Activated B cell treated with CpG ODN at 0.5 μM for 24 hours (primary cell): ENCODE results near the gene SEMA3E. TPM values are rescaled to one million over a fixed set of nuclear protein-coding genes. Genes with fewer than 3 reads are reported as not detected.

ENCODE experiments used
- ATAC-seq: fragments of 200-7000 bp; cut with Tn5 transposase; one replicate; pipeline ENCODE4 v1.10.0; 2021; ENCODE audit warnings: low read depth, mild to moderate bottlenecking, moderate library complexity
- CTCF ChIA-PET: fragments of 350-600 bp; sonication (Branson Sonifier 250); formaldehyde crosslinking; loops from one replicate; lab custom pipeline; 2021; ENCODE audit warnings: antibody characterized with exemption; lab: Charles Lee
- POLR2A ChIA-PET: fragments of 350-600 bp; sonication (Branson Sonifier 250); formaldehyde crosslinking; loops from one replicate; lab custom pipeline; 2021; ENCODE audit warnings: antibody characterized with exemption; lab: Charles Lee
- DNase-seq: peaks from one replicate; pipeline ENCODE4 v3.0.0; 2022
- H3K27ac Mint-ChIP-seq: one replicate; pipeline ENCODE4 v1.8.0; 2020; ENCODE audit warnings: mixed read lengths
- H3K27me3 Mint-ChIP-seq: one replicate; pipeline ENCODE4 v1.8.0; 2021; ENCODE audit warnings: mixed read lengths
- H3K36me3 Mint-ChIP-seq: one replicate; pipeline ENCODE4 v1.8.0; 2021; ENCODE audit warnings: low read depth, mixed read lengths
- H3K4me1 Mint-ChIP-seq: one replicate; pipeline ENCODE4 v1.8.0; 2021; ENCODE audit warnings: mixed read lengths
- H3K4me3 Mint-ChIP-seq: one replicate; pipeline ENCODE4 v1.8.0; 2020; ENCODE audit warnings: mild to moderate bottlenecking, mixed read lengths
- H3K9me3 Mint-ChIP-seq: one replicate; pipeline ENCODE4 v1.8.0; 2020; ENCODE audit warnings: mixed read lengths
- CTCF ChIP-seq: fragments of 200-600 bp; IDR thresholded peaks from one replicate; pipeline ENCODE4 v1.8.0; 2022; ENCODE audit warnings: antibody characterized with exemption, mild to moderate bottlenecking
- intact Hi-C: fragments of 100-400 bp; cut with micrococcal nuclease; formaldehyde crosslinking; loops from one replicate; pipeline ENCODE4 v1.15.1; 2024
- total RNA-seq: library from RNA; stranded (reverse); gene quantifications from 2 replicates; pipeline ENCODE4 v1.2.3, GENCODE V29; 2022

The SEMA3E gene
- total RNA-seq, 1 donor from 2014 or later: not detected

- no peak for TF ChIP-seq CTCF
- no peaks in the 10 kb centered on the region for H3K4me1 Mint-ChIP-seq
- CTCF ChIA-PET: no interaction called here
Observed at GRCh38 chr7:83519240-83519639, 129.7 kb downstream of the SEMA3E start.

GRCh38 chr7:83517035-83517700 lies 131.8 kb downstream of the SEMA3E start:
- Mint-ChIP-seq H3K27me3 (no peaks in the 10 kb centered on the region), H3K36me3 (no peaks in the 10 kb centered on the region), H3K4me1 (no peaks in the 10 kb centered on the region), H3K9me3 (peaks cover 4% of the 10 kb centered on the region), H3K27ac (no peak overlapping the region), H3K4me3 (no peak overlapping the region)
- intact Hi-C loops: no loop called here
- ChIA-PET CTCF (no interaction called here), POLR2A (no interaction called here)
- DNase-seq (no peak), ATAC-seq (no peak)
- TF ChIP-seq CTCF: no peak

More at GRCh38 chr7:83519240-83519639, 129.7 kb downstream of the SEMA3E start:
- Mint-ChIP-seq H3K27ac (no peak overlapping the region), H3K27me3 (no peaks in the 10 kb centered on the region), H3K4me3 (no peak overlapping the region), H3K36me3 (no peaks in the 10 kb centered on the region), H3K9me3 (peaks cover 2% of the 10 kb centered on the region)
- no peak for ATAC-seq
- POLR2A ChIA-PET: no interaction called here
- intact Hi-C loops: no loop called here
- DNase-seq: no peak

- CTCF ChIA-PET: no interaction called here
- H3K36me3 Mint-ChIP-seq: no peaks in the 10 kb centered on the region
Observed at GRCh38 chr7:83514977-83515376, 134.0 kb downstream of the SEMA3E start.

GRCh38 chr7:83509255-83510021 lies 139.5 kb downstream of the SEMA3E start:
- H3K9me3 Mint-ChIP-seq: peaks cover 2% of the 10 kb centered on the region
- intact Hi-C loops: no loop called here
- CTCF ChIA-PET: no interaction called here
- POLR2A ChIA-PET: no interaction called here
- no peaks in the 10 kb centered on the region for H3K27me3 Mint-ChIP-seq
- DNase-seq (no peak), ATAC-seq (no peak)
- TF ChIP-seq CTCF: no peak
- no peak overlapping the region for H3K27ac Mint-ChIP-seq
- no peak overlapping the region for H3K4me3 Mint-ChIP-seq
- H3K4me1 Mint-ChIP-seq: no peaks in the 10 kb centered on the region
- no peaks in the 10 kb centered on the region for H3K36me3 Mint-ChIP-seq

More at GRCh38 chr7:83514977-83515376, 134.0 kb downstream of the SEMA3E start:
- peaks cover 4% of the 10 kb centered on the region for H3K9me3 Mint-ChIP-seq
- intact Hi-C loops: no loop called here
- no peaks in the 10 kb centered on the region for H3K27me3 Mint-ChIP-seq
- ATAC-seq (no peak), DNase-seq (no peak)
- no peaks in the 10 kb centered on the region for H3K4me1 Mint-ChIP-seq
- POLR2A ChIA-PET: no interaction called here
- H3K27ac Mint-ChIP-seq: no peak overlapping the region
- no peak overlapping the region for H3K4me3 Mint-ChIP-seq
- no peak for TF ChIP-seq CTCF

GRCh38 chr7:83504330-83504729 lies 144.6 kb downstream of the SEMA3E start:
- no peak for TF ChIP-seq CTCF
- Mint-ChIP-seq H3K4me3 (no peak overlapping the region), H3K9me3 (no peaks in the 10 kb centered on the region), H3K27me3 (no peaks in the 10 kb centered on the region), H3K36me3 (no peaks in the 10 kb centered on the region), H3K4me1 (no peaks in the 10 kb centered on the region), H3K27ac (no peak overlapping the region)
- ATAC-seq (no peak), DNase-seq (no peak)
- intact Hi-C loops: no loop called here
- ChIA-PET POLR2A (no interaction called here), CTCF (no interaction called here)
